Measurements from ENCODE around the gene SHISA8. TPM values are rescaled to one million over a fixed set of nuclear protein-coding genes. Genes with fewer than 3 reads are reported as not detected.

Gene SHISA8
- total RNA-seq, 1 donor from 2014 or later, result not detected

DNA sequence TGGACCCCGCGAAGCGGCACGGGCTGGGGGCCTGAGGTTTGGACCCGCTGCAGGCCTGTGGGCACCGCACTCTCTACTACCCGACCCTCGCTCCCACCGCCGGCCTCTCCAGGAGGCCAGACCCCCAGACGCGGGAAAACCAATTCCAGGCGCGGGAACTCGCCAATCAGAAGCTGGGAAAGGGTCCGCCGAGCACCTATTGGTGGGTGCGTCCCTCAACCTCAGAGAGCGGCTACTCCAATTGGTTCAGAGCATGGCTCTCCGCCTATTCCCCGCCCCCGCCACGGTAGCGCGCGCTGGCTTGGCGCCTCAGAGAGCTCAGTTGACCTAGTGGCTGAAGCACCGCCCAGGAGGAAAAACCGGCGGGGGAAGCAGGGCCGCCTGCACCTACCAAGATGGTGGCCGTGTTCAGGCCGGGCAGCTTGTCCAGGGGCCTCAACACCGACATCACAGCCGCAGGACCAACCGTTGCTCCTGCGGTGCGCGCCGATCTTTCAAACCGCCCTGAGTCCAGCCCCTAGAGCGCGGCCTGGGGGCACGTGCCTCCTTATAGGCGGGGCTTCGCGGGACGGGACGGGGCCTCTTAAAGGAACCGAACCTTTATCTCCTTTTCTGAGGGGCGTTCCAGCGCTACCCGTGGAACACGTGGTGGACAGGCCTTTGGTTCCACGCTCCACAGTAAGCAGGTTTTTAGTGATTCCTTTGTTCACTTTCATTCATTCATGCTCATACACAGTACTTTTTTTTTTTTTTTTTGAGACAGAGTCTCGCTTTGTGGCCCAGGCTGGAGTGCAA lies 32.0 kb upstream of the SHISA8 start, which contains the start of gene CENPM:
Gene CENPM, minus strand, starts transcription at position 524 of the 795 bp plus-strand sequence. Its CDS starts 76 bp downstream, at position 448.
- H3K9me3 Mint-ChIP-seq, result no peaks in the 10 kb centered on the region
- no peaks in the 10 kb centered on the region for H3K27me3 Mint-ChIP-seq (ENCODE audit: low read depth)
- TF ChIP-seq, protein P1, sequence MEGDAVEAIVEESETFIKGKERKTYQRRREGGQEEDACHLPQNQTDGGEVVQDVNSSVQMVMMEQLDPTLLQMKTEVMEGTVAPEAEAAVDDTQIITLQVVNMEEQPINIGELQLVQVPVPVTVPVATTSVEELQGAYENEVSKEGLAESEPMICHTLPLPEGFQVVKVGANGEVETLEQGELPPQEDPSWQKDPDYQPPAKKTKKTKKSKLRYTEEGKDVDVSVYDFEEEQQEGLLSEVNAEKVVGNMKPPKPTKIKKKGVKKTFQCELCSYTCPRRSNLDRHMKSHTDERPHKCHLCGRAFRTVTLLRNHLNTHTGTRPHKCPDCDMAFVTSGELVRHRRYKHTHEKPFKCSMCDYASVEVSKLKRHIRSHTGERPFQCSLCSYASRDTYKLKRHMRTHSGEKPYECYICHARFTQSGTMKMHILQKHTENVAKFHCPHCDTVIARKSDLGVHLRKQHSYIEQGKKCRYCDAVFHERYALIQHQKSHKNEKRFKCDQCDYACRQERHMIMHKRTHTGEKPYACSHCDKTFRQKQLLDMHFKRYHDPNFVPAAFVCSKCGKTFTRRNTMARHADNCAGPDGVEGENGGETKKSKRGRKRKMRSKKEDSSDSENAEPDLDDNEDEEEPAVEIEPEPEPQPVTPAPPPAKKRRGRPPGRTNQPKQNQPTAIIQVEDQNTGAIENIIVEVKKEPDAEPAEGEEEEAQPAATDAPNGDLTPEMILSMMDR (IDR thresholded peaks at IDR 0.05; ENCODE audit: unreplicated experiment), result no peak
- peaks cover 25% of the 10 kb centered on the region for H3K4me1 Mint-ChIP-seq
- H3K36me3 Mint-ChIP-seq, result peaks cover 4% of the 10 kb centered on the region
- H3K27ac Mint-ChIP-seq, result peak within 1 kb of the TSS; percentile 72
- peak within 1 kb of the TSS; percentile 86 for H3K4me3 Mint-ChIP-seq
- DNase-seq (ENCODE audit: low spot score in 2 of 2, unreplicated experiment in 2 of 2), result peak; percentile 87 to 95

DNA sequence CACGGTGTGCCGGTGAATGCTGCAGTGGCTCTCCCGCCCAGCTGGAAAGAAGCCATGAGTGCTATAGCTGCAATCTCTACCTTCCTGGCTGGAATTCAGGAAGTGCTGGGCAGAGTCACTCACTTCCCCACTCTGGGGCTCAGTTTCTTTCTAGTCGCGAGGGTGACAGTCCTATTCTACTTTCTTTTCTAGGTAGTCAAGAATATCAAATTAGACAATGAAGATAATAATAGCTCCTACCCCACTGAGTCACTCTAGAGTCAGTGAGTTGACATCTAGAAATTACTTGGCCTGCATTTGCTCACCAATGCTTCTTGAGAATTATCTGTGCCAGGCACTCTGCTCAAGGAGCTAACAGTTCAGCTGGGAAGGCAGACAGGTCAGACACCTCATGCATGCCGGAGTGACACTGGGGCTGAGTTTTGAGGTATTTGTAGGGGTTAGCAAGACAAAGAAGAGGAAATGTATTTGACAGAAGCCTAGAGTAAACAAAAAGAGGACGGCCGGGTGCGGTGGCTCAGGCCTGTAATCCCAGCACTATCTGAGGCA lies 28.9 kb upstream of the SHISA8 start:
- Mint-ChIP-seq H3K27me3 (ENCODE audit: low read depth) (no peaks in the 10 kb centered on the region), H3K9me3 (no peaks in the 10 kb centered on the region), H3K36me3 (peaks cover 5% of the 10 kb centered on the region), H3K4me3 (no peak overlapping the region), H3K4me1 (peaks cover 14% of the 10 kb centered on the region), H3K27ac (no peak overlapping the region)
- no peak for DNase-seq (ENCODE audit: low spot score in 2 of 2, unreplicated experiment in 2 of 2)
- TF ChIP-seq, protein P1 (IDR thresholded peaks at IDR 0.05; ENCODE audit: unreplicated experiment), result no peak

DNA sequence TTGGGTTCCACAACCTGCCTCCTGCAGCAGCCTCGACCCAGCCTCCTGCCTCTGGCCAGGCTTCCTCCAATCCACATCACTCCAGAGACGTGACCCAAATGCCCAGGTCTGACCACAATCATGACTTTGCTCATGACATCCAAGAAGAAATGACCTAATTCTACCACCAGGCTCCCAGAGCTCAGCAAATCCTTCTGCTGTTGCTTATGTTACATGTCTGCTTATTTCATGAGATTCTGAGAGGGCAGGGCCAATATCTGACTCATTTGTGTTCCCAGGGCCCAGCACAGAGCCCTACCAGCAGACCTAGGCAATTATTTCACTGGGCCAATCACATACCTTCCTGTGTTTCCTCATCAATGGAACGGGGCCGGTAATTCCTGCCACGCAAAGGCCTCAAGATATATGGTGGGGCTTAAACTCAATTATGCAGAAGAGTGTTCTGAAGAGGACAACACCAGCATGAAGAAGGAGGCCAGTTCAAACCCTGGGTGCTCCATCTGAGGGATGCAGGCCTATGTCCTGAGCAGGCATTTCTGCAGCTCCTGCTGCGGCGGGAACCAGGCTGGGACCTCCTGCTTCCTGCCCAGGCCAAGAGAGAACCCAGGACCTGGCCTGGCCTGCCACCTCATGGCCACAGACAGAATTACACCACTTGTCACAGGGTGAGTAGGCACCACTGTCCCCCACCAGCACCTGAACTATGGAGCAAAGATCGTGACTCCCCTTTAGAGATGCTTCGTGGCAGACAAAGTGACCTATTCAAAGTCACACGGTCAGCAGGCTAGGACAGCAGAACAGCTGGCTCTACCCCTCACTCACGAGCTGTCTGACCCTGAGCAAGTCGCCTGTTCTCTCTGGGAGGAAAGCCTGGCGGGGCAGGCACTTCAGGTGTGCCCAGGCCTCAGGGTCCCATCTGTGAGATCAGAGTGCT lies 26.2 kb upstream of the SHISA8 start:
- peak; percentile 55 to 85 for DNase-seq (ENCODE audit: low spot score in 2 of 2, unreplicated experiment in 2 of 2)
- Mint-ChIP-seq H3K27ac (peak overlapping the region; percentile 7), H3K36me3 (peaks cover 5% of the 10 kb centered on the region), H3K4me1 (peaks cover 7% of the 10 kb centered on the region), H3K4me3 (no peak overlapping the region), H3K9me3 (no peaks in the 10 kb centered on the region), H3K27me3 (ENCODE audit: low read depth) (no peaks in the 10 kb centered on the region)
- TF ChIP-seq, protein P1 (IDR thresholded peaks at IDR 0.05; ENCODE audit: unreplicated experiment), result peak; percentile 89

DNA sequence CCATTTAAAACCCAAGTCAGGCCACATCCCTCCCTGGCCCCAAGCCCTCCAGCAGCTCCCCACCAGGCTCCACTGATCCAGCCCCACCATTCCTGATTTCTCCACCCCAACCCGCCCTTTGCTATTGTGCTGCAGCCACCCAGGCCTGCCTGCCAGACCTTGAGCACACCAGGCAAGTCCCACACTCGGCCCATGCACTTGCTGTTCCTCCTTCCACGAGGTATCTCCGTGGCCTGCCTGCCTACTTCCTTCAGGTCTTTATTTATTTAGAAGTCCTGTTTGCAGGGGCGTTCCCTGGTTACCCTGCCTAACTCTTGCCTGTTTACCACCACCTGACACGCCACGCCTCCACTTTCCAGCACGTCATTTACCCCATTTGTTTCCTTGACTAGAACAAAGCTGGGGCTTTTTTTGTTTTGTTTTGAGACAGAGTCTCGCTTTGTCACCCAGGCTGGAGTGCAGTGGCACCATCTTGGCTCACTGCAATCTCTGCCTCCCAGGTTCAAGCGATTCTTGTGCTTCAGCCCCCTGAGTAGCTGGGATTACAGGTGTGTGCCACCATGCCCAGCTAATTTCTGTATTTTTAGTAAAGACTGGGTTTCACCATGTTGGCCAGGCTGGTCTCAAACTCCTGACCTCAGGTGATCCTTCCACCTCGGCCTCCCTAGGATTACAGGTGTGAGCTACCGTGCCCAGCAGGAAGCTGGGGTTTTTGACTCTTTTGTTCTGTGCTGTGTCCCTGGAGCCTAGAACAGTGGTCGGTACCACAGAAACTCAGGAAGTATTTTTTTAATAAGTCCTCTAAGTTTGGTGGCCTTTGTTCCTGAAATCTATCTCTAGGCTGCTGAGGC lies 25.3 kb upstream of the SHISA8 start:
- no peaks in the 10 kb centered on the region for H3K4me1 Mint-ChIP-seq
- H3K36me3 Mint-ChIP-seq, result peaks cover 4% of the 10 kb centered on the region
- no peak overlapping the region for H3K4me3 Mint-ChIP-seq
- H3K9me3 Mint-ChIP-seq, result no peaks in the 10 kb centered on the region
- H3K27me3 Mint-ChIP-seq (ENCODE audit: low read depth), result no peaks in the 10 kb centered on the region
- no peak for DNase-seq (ENCODE audit: low spot score in 2 of 2, unreplicated experiment in 2 of 2)
- H3K27ac Mint-ChIP-seq, result peak overlapping the region; percentile 32
- TF ChIP-seq, protein P1 (IDR thresholded peaks at IDR 0.05; ENCODE audit: unreplicated experiment), result no peak

DNA sequence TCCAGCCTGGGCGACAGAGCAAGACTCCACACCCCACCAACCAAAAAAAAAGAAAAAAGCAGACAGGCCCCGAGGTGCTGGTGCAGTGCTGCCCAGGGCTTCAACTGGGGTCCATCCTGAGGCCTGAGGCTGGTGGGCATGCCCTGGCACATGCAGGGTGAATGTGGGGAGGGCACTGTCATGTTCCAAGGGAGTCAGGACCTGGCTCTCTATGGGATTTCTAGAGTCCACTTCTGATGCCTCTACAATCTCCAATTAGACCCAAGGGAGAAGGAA lies 22.0 kb upstream of the SHISA8 start:
- Mint-ChIP-seq H3K4me3 (no peak overlapping the region), H3K4me1 (no peaks in the 10 kb centered on the region), H3K9me3 (no peaks in the 10 kb centered on the region), H3K36me3 (peaks cover 2% of the 10 kb centered on the region), H3K27ac (no peak overlapping the region), H3K27me3 (ENCODE audit: low read depth) (no peaks in the 10 kb centered on the region)
- TF ChIP-seq, protein P1 (IDR thresholded peaks at IDR 0.05; ENCODE audit: unreplicated experiment), result no peak
- DNase-seq (ENCODE audit: low spot score in 2 of 2, unreplicated experiment in 2 of 2), result no peak
